ENCODE measurements around the gene OR4L1. TPM values are rescaled to one million over a fixed set of nuclear protein-coding genes. Genes with fewer than 3 reads are reported as not detected.
"Not testable (repeated sequence)": the region's sequence is repeated elsewhere in the genome, so short reads cannot be mapped to it uniquely, and the experiment has no call there.

Gene OR4L1
- not detected in 2 replicates for total RNA-seq (2014; rRNA removed; shearing (Covaris generic))

GRCh38 chr14:20059745-20060144 is at the start of gene OR4L1:
Gene OR4L1, plus strand, starts transcription at chr14:20060045. Its CDS starts 0 bp downstream, at chr14:20060045.
- in situ Hi-C loops (cut with HindIII; ENCODE audit: low sequenced_read_pairs): loop anchor here (10.0 kb wide), 1 partner anchor 55 kb away; the partner anchor contains the start of gene OR4K17
- no peak for DNase-seq (ENCODE audit: low spot score)

DNA sequence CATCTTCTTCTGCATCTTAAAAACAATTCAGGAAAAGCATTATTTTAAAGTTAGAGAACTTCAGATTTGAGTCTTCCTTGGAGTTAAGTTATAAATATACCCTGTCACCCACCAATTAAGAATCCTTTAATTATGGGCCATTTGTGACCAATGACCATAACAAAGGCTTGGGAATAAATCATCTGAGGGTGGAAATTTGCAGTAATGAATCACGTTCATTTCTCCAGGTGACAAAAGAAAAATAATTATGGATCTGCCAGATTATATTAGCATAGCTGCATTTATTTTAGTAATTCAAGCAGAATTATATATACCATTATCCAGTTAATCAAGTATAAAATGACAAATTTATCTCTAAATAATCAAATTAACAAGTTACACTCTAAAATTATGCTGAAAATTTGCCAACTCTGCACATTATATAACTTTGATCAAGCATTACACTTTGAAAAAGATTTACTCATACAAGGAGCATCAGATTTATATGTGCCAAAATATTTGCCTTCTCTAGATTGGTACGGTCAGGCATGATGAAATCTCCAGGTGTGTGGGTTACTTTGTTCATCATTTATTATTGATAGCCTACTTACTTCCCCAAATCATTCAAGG is 40.5 kb upstream of the OR4L1 start, which contains the start of gene OR4K14:
TSS of gene OR4K14 (minus strand) at position 51 of the 609 bp plus-strand sequence. CDS start 4,114 bp downstream, outside the sequence.
- DNase-seq (ENCODE audit: low spot score): no peak
- in situ Hi-C loops (cut with HindIII; ENCODE audit: low sequenced_read_pairs): no loop called here

DNA sequence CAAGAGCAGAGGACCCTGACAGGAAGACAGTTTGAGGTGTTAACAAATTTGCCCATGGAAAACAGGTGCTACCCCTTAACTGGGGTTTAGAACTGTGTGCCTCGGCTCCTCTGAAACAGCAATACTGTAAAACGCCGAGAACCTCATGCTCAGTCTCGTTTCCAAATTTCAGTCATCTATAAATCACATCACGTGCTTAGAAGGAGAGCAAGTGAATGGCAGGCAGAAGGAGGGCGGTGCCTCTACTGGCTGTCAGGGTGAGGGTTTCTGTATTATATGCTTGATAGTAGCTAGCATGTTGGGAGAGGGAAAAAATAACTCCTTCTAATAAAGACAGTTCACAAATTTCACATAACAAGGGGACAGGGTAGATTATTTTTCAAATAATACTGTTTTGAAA is 28.8 kb upstream of the OR4L1 start:
- no peak for DNase-seq (ENCODE audit: low spot score)
- in situ Hi-C loops (cut with HindIII; ENCODE audit: low sequenced_read_pairs): no loop called here

GRCh38 chr14:20035449-20035848 is 24.4 kb upstream of the OR4L1 start:
- DNase-seq (ENCODE audit: low spot score): no peak
- in situ Hi-C loops (cut with HindIII; ENCODE audit: low sequenced_read_pairs): no loop called here

DNA sequence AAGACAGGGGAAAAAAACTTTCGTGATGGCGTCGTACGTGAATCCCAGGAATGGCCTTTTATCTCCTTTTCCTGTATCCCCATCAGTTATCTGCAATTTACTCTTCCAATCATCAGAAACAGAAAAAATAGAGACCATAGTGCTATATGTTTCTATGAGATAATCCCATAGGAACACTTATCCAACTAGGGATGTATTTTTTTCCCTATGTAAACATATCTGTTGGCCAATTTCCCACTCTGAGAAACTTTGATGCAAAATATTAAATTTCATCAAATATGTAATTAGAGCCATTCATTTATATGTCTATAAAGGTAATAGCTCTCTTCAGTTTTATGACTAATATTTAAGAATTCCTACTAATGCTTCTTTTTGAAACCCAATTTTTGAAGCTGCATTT is 23.9 kb upstream of the OR4L1 start, which contains the start of gene OR4K13:
TSS of gene OR4K13 (minus strand) at position 101 of the 400 bp plus-strand sequence. CDS start 1,280 bp downstream, outside the sequence.
- DNase-seq (ENCODE audit: low spot score): no peak
- in situ Hi-C loops (cut with HindIII; ENCODE audit: low sequenced_read_pairs): no loop called here

DNA sequence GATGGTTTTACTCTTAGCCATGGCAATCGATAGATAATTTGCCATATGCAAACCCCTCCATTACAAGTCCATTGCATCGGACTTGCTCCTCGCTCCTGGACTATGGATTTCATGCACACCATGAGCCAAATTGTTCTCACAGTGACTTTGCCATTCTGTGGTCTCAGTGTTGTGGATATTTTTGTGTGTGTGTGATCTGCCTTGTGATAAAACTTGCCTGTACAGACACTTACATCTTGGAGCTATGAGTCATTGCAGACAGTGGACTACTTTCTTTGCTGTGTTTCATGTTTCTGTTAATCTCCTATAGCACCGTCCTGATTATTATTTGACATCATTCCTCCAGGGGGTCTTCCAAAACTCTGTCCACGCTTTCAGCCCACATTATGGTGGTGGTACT is 15.6 kb upstream of the OR4L1 start:
- in situ Hi-C loops (cut with HindIII; ENCODE audit: low sequenced_read_pairs): no loop called here
- DNase-seq (ENCODE audit: low spot score): no peak

GRCh38 chr14:20048202-20048601 is 11.6 kb upstream of the OR4L1 start:
- no peak for DNase-seq (ENCODE audit: low spot score)
- in situ Hi-C loops (cut with HindIII; ENCODE audit: low sequenced_read_pairs): no loop called here

DNA sequence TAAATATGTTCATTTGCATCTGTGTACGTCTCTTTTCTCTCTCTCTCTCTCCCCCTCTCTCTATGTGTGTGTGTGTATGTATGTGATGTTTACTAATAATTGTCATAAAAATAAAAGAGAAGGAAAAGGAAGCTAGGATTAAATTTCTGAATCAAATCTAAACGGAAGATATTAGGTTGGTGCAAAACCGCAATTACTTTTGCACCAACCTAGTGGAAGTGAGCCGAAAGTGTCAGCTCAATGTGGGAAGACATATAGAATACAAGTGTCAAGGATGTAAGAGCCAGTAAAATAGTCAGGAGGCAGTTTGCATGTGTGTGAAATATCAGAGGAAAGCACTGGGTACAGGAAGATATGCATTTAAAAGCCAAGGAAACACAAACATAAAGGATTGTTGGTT is 32.2 kb downstream of the OR4L1 start:
- in situ Hi-C loops (cut with HindIII; ENCODE audit: low sequenced_read_pairs): no loop called here
- DNase-seq (ENCODE audit: low spot score): no peak

GRCh38 chr14:20093442-20093841 is 33.6 kb downstream of the OR4L1 start:
- in situ Hi-C loops (cut with HindIII; ENCODE audit: low sequenced_read_pairs): no loop called here
- no peak for DNase-seq (ENCODE audit: low spot score)

GRCh38 chr14:20098926-20099770 is 39.3 kb downstream of the OR4L1 start:
- in situ Hi-C loops (cut with HindIII; ENCODE audit: low sequenced_read_pairs); DNase-seq (ENCODE audit: low spot score): not testable (repeated sequence)

- in situ Hi-C loops (cut with HindIII; ENCODE audit: low sequenced_read_pairs): loop anchor here (10.0 kb wide), 1 partner anchor 56 kb away; no protein-coding TSS in a partner anchor
These were observed 50.6 kb downstream of the OR4L1 start, which contains the start of gene OR4K17 for GRCh38 chr14:20110438-20110837. Gene OR4K17, plus strand, starts transcription at chr14:20110739. Its CDS starts 6,761 bp downstream, at chr14:20117500.

More at GRCh38 chr14:20110438-20110837, 50.6 kb downstream of the OR4L1 start, which contains the start of gene OR4K17:
- no peak for DNase-seq (ENCODE audit: low spot score)

Other genes with a start within 250 kb of the OR4L1 start
- not detected in 2 replicates for gene OR4K2, start 184.9 kb upstream of the OR4L1 start, total RNA-seq (2014; rRNA removed; shearing (Covaris generic))
- not detected in 2 replicates for gene OR4K5, start 139.4 kb upstream of the OR4L1 start, total RNA-seq (2014; rRNA removed; shearing (Covaris generic))
- not detected in 2 replicates for gene OR4K1, start 129.1 kb upstream of the OR4L1 start, total RNA-seq (2014; rRNA removed; shearing (Covaris generic))
- not detected in 2 replicates for gene OR4K15, start 84.5 kb upstream of the OR4L1 start, total RNA-seq (2014; rRNA removed; shearing (Covaris generic))
- gene OR4Q2, start 57.9 kb upstream of the OR4L1 start, total RNA-seq (2014; rRNA removed; shearing (Covaris generic)): not detected in 2 replicates
- not detected in 2 replicates for gene OR4K14, start 40.7 kb upstream of the OR4L1 start, total RNA-seq (2014; rRNA removed; shearing (Covaris generic))
- gene OR4K13, start 24.0 kb upstream of the OR4L1 start, total RNA-seq (2014; rRNA removed; shearing (Covaris generic)): not detected in 2 replicates
- not detected in 2 replicates for gene OR4K17, start 50.7 kb downstream of the OR4L1 start, total RNA-seq (2014; rRNA removed; shearing (Covaris generic))
- not detected in 2 replicates for gene OR4N5, start 78.8 kb downstream of the OR4L1 start, total RNA-seq (2014; rRNA removed; shearing (Covaris generic))
- not detected in 2 replicates for gene OR11G2, start 130.9 kb downstream of the OR4L1 start, total RNA-seq (2014; rRNA removed; shearing (Covaris generic))
- not detected in 2 replicates for gene OR11H6, start 163.7 kb downstream of the OR4L1 start, total RNA-seq (2014; rRNA removed; shearing (Covaris generic))
- gene OR11H7, start 168.9 kb downstream of the OR4L1 start, total RNA-seq (2014; rRNA removed; shearing (Covaris generic)): not detected in 2 replicates
- not detected in 2 replicates for gene OR11H4, start 179.2 kb downstream of the OR4L1 start, total RNA-seq (2014; rRNA removed; shearing (Covaris generic))
- 17.0 and 27.0 TPM in 2 replicates for gene TTC5, start 245.9 kb downstream of the OR4L1 start, total RNA-seq (2014; rRNA removed; shearing (Covaris generic))